Dedifferentiated amniotic fluid mesenchymal stem cell (primary cell): ENCODE data around the gene TARBP1.
"Not testable (repeated sequence)": the region's sequence is repeated elsewhere in the genome, so short reads cannot be mapped to it uniquely, and the experiment has no call there.

Experiments
- DNase-seq: peaks from one replicate; pipeline ENCODE4 v3.0.0-alpha.2; 2016; ENCODE audit errors: extremely low spot score

The TARBP1 gene

DNA sequence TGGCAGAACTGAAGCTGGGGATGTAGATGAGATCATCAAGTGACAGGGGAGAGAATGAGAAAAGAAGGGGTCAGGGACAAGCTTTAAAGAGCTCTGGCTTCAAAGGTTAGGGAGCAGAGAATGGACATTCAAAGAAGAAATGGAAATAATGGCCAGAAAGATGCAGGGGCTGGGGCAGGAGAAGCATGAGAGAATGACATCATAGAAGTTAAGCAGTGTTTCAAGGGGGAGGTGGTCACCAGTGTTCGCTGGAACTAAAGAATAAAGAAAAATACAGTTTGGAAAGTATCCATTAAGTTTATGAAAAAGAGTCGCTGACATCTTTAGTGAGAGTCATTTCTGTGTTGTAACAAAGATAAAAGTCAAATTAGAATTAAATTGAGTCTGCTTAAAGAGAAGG lies 44.3 kb downstream of the TARBP1 start:
- no peak for DNase-seq

DNA sequence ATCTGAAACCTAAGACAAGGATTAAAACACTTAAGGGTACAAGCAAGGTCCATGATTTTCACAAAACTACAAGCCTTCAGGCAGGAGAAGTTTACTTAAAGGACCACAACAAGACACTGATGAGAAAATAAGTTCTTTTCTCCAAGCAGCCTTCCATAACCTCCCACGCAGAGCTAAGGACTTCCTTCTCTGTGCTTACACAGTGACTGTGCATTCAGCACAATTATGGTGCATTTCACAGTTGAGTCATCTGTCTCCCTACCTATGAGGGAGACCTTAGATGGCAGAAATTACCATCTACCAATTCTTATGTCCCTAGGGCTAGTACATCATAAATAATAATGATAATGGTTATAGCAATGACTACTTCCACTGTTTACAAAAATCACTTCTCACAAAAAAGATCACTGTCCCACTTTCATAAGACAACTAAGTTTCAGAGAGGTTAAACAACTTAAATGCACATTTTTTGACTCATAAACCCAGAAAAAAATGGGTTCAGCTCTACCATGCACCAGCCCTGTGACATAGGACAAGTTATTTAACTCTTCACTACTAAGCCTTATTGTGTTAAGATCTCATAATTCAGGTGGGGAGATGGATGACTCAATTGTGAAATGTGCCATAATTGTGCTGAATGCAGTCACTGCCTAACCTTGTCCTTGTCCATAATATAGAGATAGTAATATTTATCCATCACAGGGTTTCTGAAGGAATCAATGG lies 45.3 kb downstream of the TARBP1 start:
- peak; percentile 48 for DNase-seq

DNA sequence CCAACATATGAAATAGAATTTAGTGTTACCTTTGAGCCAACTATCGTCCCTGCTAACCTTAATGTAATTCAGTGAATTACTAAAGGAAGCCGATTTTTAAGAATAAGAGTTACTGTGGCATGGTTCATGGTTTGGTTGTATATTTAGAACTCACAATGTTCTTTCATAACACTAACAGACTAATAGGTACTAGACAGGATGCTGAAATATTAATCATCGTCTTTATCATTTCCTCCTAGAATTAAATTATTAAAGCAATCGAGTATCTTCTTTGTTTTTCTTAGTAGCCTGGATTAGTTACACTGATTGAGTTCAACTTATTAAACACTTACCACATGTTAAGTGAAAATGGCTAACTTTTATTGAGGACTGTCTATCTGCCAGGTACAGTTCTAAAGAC lies 47.7 kb downstream of the TARBP1 start:
- DNase-seq, result no peak

DNA sequence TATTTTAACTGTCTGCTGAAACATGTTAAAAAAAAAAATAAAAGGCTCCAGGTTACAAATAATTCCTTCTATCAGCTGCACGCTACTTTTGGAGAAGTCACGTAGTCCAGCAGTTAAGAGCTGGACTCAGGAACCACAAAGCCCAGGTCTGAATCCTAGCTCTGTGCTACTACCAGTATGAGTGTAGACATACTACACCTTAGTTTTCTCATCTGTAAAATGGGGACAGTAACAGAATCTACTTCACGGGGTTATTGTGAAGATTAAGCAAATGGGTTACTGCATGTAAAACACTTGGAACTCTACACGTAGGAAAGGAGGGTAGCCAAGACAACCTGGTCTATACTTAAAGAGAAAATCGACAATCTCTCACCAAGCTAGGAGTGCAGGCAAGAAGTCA lies 48.3 kb downstream of the TARBP1 start:
- no peak for DNase-seq

DNA sequence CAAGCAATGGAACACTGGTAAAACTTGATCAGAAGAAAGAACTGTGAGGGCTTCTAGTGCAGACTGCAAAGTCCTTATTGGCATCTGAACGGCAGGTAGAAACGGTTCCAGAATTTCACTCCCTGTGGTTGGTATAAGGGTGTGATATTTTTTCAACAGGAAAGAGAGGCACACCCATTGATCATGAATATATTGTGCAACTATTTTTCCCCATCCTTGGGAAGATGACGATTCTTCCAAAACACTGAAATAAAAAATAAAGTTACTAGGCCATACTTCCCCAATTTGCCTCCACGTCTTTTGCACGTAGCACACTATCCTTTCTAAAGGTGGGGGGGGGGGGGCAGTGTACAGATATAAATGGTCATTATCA lies 49.6 kb downstream of the TARBP1 start:
- no peak for DNase-seq

DNA sequence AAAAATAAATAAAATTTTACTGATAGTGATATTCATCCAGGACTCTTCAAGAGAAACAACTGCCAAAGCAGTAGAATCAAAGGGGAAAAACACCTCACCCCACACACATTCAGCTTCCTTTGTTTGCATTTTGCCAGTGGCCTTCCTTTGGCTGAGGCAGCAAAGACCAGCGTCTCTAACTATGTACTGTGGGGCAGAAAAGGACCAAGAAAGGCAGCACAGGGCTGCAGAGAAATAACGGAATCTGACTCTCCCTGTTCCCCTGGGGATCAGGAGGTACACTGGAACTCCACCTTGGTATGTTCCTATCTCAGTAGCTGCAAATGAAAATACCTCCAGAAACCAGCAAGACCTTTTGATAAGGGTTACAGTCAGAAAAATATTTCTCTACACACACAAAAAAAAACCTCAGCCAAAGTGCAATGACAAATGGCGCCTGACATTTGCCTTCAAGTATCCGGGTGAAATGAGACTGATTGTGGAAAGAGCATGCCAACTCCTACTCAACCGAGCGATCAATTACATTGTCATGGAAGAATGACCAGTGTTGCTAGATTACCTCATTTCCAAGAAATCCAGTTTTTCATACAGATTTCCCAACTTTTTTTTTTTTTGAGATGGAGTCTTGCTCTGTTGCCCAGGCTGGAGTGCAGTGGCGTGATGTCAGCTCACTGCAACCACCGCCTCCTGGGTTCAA lies 50.9 kb downstream of the TARBP1 start:
- no peak for DNase-seq

DNA sequence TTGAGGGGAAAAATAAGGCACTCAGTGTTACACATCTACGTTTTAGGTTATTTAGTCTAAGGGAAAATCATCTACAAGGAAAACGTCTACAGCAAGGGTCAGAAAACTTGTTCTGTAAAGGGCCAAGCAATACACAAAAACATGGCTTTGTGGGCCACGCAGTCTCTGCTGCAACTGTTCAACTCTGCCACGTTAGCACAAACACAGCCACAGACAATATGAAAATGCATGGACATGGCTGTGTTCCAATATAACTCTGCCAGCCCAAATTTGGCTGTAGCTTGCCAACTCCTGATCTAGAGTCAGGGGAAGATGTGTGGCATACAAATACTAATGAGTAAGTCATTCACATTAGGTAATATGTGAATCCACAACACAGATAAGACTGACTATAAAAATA lies 65.0 kb downstream of the TARBP1 start:
- DNase-seq, result no peak

DNA sequence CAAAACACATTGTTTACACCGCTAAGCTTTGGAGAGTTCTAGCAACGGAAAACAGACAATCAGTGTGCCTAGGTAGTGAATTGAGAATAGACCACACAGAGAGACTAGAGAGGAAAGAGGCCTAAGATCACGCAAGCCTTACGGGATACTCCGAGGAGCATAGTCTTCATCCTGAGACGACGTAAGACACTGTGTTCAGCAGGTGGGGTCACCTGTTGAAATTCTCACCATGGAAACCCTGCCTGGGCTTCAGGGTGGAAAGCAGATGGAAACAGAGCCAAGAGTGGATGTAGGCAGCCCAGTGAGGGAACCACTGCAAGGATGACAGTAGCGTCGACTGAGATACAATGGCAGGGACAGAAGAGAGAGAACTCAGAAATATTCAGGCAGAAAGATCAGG lies 65.5 kb downstream of the TARBP1 start:
- DNase-seq, result no peak

DNA sequence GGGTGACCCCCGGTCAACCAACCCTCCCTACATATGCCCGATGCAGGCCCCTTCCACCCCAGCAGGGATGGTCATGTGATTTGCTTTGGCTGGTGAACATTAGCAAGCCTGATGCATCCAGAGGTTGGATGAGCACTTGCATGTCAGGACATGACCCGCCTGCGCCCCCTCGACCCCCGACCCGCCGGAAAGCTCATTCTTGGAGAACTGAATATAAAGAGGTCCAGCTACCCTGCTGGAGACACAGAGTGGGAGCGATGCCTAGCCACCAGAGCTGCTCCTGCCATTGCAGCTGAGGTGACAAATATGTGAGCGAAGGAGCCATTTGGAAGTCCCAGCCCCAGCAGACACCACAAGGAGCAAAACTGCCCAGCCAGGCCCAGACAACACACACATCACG lies 66.1 kb downstream of the TARBP1 start:
- DNase-seq, result no peak

DNA sequence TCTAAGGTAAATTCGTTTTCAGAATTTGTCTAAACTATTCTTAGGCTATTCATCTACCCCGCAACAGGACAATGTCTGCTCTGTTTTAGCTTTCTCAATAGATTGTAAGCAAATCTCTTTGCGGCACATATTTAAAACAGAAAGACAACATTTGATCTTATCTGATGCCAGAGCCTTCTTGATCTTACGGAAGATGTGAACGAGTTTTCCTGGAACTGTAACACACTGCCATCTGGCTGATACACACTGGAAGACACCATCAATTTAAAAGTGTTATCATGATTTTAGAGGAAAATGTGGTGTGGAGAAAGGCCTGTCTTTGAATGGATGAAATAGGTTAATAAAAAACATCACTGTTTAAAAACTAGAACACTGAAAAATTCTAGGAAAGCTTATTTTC lies 69.7 kb downstream of the TARBP1 start:
- no peak for DNase-seq

DNA sequence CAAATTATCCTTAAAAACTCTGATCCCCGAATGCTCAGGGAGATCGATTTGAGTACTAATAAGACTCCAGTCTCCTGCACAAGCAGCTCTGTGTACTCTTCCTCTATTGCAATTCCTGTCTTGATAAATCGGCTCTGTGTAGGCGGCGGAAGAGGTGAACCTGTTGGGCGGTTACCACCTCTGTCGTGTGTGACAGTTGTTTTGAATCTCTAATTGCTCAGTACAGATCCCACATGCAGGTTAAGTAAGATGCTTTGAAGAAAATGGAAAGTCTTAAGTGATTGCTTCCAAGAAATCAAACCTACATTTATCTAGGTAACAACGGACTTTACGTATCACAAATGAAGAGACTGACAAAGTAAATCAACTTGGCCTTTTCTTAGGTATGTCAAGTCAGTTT lies 70.2 kb downstream of the TARBP1 start:
- no peak for DNase-seq

DNA sequence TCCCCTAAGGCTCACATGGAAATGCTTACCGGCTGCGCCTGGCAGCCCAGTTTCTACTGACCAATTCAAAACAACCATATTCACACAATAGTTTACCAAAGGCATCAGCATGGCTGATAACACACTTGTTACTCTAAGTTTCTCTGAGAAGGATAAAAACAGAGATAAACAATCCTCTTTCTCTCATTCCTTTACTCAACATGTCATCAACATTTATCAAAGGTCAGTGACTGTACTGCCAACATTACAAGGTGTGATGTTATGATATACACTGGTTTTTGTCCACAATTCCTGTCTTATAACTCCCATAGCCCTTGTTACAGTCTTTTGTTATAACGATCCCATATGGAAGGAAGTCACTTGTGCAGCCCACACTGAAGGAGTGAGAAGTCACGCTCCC lies 72.1 kb downstream of the TARBP1 start:
- DNase-seq, result no peak

DNA sequence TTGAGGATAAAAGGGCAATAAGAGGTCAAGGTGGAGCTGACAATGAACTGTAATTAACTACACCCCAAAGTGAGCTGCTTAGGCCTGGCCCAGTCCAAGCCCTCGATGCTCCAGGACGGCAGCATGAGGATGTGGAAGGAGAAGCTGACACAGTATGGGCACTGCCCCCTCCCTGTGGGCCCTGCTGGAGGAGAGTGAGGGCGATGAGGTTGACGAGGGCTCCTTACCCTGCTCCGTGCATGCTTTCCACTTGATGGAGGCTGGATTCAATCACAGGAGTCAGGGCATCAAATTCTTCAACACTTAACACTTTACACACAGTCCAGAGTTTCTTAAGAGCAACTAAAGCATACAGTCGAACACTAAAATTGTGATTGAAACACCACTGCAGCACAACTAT lies 73.3 kb downstream of the TARBP1 start:
- DNase-seq, result no peak

DNA sequence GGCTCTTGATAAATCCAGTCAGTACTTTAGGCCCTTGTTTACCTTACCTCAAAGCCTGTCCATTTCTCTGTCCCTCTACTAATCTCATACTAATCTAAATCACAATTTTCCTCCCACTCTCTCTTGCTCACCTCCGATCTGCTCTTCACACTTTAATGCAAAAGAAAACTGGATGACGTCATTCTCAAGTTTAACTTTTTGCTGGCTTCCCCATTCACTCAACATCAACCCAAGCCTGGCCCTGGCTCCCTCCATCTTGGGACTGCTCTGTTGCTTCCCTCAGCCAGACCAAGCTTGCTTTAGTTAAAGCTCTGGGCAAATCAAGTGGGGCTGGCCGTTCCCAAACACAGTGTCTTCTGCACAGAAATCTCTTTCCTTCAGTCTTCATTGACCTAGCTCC lies 76.0 kb downstream of the TARBP1 start:
- no peak for DNase-seq

DNA sequence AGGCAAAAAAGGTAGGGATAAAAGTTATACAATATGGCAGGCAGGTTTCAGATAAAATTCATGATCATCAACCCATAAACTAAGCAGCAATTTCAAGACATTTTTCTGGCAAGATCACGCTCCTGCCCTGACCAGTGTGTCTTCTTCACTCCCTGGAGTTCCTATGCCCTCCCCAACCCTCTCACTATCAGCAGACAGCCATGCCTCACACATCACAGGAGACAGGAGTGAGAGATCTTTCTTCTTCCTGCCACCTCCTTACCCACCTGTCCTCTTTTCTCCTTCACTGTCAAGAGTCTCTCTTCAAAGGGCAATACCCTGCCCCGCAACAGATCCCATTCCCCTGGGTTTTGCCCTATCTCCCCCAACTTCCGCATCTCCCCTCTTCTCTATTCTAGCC lies 77.3 kb downstream of the TARBP1 start:
- no peak for DNase-seq

DNA sequence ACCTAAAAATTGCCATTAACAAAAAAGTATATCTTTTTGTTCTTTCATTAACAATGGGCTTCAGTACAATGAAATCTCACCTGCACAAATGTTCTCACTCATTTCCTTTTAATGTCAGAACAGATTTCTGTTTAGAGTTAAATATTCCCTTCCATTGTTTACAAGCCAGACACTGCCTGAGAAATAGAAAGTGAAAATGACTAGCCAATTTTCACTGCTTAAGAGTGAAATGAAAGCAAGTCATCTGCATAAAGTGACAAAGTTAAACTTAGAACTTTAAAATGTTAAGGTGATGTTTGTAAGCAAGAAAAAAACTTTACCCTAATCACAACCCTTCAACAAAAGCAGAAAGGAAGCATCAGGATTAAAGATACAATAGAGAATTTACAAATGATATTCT lies 78.2 kb downstream of the TARBP1 start:
- DNase-seq, result no peak

DNA sequence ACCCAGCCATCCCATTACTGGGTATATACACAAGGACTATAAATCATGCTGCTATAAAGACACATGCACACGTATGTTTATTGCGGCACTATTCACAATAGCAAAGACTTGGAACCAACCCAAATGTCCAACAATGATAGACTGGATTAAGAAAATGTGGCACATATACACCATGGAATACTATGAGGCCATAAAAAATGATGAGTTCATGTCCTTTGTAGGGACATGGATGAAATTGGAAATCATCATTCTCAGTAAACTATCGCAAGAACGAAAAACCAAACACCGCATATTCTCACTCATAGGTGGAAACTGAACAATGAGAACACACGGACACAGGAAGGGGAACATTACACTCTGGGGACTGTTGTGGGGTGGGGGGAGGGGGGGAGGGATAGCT lies 79.5 kb downstream of the TARBP1 start:
- DNase-seq, result not testable (repeated sequence)

DNA sequence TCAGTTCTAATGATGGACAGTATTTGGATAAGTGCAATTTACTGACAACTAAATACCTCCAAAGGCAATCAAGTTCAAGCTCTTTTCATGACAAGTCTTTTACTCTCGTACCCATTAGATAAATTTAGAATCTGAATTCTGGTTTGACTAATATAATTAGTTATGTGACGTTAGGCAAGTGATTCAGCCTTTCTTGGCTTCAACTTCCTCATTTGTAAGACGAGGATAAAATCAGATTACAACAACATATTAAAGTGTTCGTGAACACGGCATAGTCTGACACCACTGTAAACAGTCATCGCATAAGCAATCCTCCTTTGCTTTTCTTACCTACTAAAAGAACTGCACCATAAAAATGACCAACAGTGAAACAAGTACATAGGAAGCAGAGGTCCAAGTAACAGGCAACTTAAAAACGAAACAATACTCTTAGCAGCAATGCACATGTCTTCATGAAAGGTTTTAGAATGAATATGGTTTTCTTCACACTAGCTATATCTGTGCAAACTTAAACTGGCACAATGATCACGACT lies 80.1 kb downstream of the TARBP1 start:
- no peak for DNase-seq

DNA sequence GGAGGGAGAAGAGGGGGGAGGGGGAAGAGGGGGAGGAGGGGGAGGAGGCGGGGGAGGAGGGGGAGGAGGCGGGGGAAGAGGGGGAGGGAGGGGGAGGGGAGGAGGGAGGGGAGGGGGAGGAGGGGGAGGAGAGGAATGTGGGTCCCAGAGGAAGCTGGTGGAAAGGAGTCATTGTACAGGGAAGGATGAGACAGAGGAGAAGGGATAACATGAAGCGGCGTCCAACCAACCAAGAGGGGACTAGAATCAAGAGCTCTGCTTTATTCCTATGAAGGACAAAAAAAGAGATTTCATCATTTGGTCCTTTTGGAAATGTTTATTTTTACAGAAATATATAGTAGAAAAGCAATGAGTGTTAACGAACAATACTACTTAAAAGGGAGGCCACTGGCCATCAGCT lies 81.2 kb downstream of the TARBP1 start:
- DNase-seq, result no peak

DNA sequence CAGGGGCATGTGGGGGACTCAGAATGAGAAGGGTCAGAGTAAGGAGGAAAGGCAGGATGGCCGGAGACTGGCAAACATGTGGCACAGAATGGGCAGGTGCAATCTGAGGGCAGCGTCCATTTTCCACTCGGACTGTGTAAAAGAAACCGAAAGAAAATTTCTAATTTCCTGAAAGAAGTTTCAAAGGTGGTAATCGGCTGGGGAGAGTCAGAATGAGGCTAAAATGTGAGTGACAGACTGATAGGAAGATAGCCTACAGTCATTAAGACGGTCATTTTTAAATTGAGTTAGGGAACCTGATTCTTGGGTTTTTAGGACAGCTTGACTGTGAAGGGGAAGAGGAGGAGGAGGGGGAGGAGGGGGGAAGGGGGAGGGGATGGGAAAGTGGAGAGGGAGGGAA lies 82.1 kb downstream of the TARBP1 start:
- DNase-seq, result no peak

DNA sequence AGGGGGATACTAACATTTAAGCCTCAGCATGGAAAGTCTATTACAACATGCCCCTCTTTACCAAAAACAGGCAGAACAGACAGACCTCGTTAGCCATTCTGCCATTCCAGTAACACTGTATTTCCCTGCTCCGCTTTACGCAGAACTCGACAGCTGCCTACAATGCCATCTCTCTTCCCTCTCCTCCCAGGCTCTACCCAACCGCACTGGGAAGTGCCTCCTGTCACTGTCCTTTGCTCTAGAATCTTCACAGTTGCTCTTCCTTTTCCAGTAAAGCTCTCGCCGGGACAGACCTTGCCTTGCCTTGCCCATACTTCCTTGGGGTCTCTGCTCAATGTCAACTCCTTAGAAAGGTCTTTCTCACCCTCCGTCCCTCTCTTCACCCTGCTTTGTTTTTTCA lies 82.9 kb downstream of the TARBP1 start:
- DNase-seq, result no peak

DNA sequence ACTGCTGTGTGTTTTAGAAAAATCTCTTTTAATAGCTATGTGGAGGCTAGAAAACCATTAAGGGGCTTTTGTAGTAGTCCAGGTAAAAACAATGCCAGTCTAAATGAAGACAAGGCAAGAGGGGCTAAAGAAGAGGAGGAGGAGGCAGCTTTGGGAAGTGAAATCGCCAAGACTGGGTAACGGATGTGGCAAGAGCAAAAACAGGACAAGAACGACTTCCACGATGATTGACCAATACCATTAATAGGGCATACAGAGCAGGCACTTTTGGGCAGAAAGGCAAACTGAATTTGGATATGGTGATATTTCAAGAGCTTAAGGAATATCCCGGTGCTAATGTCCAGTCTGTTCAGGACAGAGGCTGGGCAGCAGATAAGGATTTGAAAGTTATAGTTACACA lies 83.7 kb downstream of the TARBP1 start:
- no peak for DNase-seq

DNA sequence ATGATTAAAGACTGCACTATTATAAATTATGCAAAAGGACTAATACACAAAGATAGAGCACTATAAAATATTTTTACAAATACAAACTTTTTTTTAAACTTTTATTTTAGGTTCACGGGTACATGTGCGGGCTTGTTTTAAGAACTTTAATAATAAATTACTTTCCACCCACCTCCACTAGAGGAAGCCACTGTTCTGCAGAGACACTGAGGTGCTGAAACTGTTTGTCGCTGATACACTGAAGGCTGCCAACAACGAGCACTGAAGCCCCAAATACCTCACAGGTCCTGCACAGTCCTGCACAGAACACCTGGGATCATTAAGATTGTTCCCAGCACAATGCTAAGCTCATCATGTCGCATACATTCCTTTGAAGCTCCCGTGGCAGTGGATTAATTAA lies 85.8 kb downstream of the TARBP1 start:
- DNase-seq, result no peak

DNA sequence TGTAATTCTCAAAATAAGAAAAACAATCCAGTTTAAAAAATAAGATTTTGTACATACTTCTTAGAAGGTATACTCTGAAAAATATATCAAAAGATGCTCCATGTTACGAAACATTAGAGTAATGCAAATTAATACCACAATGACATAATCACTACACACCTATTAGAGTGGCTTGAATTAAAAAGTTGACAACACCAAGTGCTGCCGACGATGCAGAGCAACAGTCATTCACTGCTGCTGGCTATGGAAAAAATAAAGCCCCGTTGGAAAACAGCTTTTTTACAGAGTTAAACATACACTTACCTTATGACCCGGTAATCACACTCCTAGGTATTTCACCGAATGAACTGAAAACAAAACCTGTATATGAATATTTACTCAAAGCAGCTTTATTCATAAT lies 90.9 kb downstream of the TARBP1 start:
- no peak for DNase-seq
